GM21423 (cell line): ENCODE measurements around the gene NPR3.
"Not testable (repeated sequence)": the region's sequence is repeated elsewhere in the genome, so short reads cannot be mapped to it uniquely, and the experiment has no call there.

ENCODE experiments used
- ATAC-seq: cut with Tn5 transposase; IDR thresholded peaks from one replicate; pipeline ENCODE4 v1.9.1; 2021; ENCODE audit warnings: mild to moderate bottlenecking, moderate library complexity; ENCODE audit not compliant: unreplicated experiment

NPR3 gene

DNA sequence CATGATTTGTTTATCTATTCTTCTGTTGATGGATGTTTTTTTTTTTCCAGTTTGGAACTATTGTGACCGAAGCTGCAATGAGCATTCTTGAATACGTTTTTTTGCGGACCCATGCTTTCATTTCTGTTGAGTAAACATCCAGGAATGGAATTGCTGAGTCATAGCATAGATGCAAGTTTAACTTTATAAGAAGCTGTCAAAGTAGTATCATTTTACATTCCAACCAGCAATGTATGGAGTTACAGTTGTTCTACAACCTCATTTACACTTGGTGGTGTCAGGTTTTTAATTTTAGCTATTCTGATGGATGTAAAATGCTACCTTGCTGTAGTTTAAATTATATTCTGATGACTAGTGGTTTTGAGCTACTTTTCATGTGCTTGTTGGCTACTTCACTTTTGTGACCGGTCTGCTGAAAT lies 49.0 kb downstream of the NPR3 start:
- no peak for ATAC-seq

DNA sequence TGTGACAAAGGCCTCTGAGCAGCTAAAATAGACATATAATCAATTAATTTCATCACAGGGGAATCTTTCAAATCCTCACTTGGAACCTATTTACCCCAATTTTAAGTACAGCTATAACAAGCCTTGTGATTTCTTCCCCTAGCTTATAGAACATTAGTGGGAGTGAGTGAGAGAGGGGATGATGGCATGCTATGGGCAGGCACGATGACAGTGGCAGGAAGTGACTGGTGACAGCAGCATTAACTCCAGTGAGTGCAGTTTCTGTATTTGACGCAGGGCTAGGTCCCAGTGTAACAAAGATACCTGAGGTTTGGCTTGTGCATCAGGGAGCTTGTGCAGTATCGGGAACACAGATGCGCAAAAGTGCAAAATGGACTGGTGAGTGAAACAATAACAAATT lies 54.1 kb downstream of the NPR3 start:
- no peak for ATAC-seq

DNA sequence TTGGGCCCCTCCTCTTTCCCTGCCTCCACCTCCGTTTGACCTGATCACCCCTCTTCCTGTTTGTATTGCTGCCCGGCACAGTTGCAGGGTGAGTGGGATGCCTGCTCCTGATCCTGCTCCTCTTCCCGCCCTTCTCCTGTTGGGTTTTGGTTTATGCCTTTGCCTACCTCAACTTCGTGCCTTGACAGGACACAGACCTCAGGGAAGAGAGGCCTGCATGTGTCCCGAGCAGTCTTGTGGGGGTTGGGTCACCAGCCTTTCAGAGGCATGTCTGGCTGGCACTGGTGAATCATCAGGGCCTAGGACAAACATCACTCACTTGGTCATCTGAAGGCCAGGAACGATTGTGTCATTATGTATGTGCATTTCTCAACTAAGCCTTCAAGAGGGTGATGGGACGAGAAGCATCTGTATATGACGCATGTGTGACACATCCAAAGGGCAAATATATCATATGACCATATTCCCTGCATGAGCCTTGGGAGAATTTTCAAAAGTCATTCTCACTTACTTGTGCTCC lies 56.9 kb downstream of the NPR3 start:
- ATAC-seq: no peak

DNA sequence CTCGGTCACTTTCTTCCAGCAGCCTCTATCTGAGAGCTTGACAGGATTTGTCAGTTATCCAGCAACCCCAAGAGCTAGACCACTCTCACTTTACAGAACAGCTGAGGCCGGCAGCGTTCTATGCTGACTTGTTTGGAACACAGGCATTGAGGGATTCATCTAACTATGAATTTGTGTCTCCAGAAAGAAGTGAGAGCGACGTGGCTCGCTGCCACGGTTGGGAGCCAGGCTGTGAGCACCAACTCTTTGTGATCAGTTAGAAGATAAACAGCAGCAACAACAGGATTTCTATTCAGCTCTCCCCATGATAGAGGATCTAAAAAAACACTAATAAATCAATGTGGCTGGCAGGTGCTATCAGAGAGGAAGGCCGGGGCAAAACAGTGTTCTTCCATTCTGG lies 58.6 kb downstream of the NPR3 start:
- ATAC-seq: no peak

DNA sequence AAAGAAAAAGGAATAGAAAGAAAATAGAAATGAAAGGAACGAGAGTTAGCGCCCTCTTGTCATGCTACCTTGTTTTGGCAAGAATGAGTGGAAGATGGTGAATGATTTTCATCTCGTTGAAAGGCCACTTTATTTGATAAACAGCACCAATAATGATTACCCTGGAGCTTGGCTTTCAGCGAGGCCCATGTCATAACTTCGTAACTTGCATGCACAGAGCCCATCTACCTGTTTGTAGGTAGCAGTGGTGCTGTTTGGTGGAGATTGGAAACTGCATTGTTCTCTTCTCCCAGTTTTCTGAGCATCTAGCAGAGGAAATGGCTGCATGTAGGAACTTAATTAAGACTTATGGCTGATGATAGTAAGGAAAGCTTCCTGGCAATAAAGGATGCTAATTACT lies 59.3 kb downstream of the NPR3 start:
- no peak for ATAC-seq

DNA sequence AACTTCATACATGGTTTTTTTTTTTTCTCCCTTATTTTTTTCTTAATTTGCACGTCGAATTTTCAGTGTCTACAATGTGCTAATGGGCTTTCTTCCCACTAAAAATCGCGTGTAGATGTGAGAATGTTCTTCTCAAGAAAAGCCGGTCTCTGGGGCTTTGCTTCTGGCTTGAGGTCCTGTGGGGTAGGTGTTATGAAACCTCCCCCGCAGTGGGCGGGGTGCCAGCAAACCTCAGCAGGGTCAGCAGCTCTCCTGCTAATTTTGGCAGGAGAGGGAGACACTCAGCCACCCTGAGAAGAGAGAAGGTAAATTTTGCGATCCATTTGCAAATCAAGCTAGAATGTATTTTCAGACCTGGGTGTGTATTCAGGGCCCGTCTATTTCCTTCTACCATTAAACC lies 59.9 kb downstream of the NPR3 start:
- ATAC-seq: no peak

DNA sequence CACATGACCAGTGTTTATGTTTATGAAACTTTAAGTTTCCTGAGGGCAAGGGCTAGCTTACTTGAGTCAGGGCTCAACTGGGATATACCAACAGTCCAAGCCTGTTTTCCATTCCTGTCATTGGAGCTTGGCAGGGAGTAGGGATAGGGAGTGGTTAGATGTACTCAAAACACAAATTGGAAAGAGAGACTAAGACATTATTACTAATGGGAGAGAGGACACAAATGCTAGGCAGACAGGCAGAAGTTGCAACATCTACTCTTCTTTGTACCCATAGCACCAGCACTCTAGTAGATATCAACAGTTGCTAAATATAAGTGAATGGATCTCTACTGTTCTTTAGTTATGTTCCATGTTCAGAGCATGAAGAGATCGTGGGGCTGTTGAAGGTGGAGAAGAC lies 62.8 kb downstream of the NPR3 start:
- ATAC-seq: no peak

DNA sequence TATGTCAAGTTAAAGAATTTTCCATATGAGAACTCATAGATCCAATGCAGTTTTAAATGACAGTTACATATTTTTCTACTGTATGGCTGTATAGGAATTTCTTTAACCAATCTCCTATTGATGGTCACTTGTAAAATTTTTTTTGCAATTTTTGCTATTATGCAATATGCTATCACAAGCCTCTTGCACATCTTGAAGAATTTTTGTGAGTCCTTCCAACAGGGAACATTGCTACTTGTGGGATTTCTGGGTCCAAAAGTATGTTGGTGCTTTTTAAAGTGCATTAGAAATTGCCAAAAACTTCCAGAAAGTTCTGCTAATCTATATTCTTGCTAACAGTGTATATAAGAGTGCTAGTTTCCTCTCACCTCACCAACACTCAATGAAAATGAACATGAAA lies 65.1 kb downstream of the NPR3 start:
- no peak for ATAC-seq

DNA sequence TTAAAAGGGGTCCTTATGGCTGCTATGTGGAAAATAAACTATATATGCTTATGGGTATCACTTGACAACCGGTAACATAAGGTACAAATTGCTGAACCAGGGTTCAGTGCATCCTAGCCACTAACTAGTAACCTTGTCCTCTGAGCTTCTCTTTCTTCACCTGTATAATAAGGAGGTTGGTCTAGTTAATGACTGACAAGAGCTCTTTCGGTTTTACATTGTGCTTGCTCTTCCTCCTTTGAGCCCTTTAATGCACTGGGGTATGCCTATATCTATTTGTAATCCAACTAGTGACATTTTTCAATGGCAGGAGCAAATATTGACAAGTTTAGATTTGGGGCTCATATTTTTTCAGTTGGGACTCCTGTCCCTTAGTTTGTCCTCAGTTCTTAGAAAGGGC lies 66.1 kb downstream of the NPR3 start:
- peak; percentile 80 for ATAC-seq

DNA sequence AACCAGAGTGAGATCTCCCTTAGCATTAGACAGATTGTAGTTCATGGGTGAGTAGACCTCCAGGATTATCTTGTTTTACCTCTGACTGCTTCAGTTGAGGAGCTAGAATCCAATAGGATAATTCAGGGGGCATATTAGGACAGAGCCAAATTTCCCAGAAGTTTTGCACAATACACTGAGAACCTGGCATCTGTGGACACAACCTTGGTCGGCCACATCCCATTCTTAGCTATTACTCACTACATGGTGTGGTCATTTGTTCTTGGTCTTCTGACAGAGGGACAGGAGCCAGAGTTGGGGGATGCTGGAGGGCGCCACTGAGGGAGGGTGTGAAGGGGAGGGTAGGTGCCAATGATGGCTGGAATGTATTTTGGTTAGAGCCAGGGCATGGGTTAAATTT lies 66.6 kb downstream of the NPR3 start:
- ATAC-seq: no peak

DNA sequence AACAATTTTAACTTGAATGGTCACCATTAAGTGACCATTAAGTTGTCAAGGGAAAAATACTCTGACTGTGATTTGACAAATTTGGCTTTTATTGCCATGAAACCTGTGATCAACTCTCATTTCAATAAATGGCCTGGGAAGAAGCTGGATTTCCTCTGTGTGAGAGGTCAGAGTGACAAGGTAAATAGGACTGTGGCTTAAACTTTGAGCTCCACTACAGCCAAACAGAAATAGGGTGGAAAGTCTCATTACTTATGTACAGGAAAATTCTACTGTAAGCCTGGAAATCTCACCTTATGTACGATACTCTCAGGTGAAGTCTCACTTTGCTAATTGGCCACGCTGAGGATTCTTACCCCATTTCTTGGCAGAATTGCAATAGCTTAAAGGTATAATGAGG lies 67.3 kb downstream of the NPR3 start:
- ATAC-seq: no peak

DNA sequence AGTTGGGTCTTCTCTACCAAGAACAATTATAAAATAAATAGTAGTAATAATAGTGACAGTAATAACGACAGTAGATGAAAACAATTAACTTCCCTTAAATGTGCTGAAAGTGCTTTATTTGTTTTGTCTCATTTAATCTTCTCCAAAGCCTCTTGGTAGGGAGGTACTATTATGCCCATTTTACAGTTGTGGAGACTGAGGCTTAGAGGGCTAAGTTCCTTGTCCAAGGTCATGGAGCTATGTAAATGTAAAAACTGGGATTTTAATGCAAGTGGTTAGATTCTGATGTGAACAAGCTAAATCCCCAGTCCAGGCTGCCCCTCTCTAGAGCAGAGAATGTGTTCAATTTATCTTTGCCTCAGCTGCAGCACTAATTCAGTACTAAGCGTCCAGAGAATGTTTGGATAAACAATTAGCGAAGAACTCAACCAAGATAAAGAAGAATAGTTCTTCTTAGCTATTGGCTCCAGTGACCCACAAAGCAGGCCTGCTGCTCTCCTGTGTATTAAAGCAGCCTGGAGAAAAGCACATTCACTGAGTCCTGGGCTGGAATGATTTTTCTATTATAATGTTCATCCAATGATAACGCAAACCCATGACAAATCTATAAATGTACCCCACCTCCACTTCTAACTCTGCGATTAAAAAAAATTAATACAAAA lies 68.8 kb downstream of the NPR3 start:
- ATAC-seq: no peak

DNA sequence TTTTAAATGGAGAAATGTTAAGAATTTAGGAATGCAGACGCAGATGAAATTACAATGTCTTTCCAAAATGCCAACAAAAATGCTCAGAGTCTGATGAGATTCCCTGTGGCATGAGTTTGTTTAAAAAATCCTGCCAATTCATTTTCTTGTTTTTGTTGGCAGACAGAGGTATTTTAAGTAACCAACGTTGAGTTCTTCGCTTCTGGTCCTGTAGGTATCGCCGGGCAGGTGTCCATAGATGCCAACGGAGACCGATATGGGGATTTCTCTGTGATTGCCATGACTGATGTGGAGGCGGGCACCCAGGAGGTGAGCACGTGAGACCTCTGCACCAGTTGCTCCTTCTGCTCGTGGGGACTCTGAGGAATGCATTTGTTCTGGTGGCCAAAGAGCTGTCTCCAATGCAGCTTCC lies 69.4 kb downstream of the NPR3 start:
- ATAC-seq: no peak

DNA sequence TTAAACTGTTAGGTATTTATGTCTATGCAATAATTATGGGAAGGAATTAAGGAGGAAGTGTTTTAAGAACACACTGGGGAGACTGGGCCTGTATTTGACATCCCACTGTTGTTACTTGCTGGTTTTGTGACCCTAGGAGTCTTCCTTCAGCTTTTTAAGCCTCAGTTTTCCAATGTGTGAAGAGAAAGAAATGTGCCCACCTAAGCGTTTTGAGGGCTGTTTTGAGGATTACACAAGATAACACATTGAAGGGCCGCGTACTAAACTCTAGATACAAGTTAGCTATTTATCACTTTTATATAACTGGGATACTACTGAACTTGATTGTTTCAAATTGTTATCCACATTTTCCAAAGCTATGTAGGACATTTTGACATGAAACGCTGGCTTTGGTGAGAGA lies 72.5 kb downstream of the NPR3 start:
- ATAC-seq: no peak

DNA sequence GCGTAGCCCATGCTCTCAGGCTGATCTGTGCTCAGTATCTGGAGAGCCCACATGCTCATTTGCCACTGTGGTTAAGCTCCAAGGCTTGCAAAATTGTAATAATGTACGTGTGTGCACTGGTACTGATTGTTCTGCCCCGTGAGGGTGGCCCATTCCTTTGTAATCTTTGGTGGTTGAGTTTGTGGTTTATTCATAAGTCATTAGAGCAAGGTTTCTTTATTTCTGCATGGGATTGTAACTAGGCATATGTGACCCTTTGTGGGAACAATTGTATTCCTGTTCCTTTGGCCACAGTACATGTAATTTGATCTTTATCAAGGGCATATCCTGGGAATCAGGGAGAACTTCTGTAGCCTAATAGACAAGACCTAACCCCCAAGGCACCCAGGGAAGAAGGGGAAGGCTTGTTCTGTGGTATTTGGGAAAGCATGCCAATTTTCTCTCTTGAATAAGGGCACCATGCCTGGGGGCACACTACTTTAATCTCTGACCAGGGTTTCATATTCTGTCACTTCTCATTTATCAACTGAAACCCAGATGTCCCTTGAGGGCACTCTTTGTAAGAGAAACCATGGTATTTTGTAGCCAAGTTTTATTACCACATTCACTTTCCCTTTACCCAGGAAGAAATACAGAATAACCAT lies 74.6 kb downstream of the NPR3 start:
- no peak for ATAC-seq

DNA sequence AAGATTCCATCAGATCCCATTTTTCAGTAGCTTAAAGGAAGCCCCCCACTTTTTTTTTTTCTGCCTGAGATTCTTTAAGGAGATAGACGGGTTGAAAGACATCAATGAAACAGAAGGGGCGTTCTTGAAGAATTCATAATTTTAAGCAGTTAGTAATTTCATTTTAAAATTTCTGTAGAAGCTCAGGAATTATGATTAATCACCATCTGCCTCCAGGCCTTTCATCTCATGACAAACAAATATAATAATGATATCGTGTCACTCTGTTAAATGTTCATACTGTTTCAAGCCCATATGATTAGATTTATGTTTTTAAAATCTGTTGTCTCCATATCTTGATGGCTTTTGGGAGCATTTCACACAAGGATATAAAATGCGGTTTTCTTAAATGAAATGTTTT lies 75.2 kb downstream of the NPR3 start:
- ATAC-seq: no peak

DNA sequence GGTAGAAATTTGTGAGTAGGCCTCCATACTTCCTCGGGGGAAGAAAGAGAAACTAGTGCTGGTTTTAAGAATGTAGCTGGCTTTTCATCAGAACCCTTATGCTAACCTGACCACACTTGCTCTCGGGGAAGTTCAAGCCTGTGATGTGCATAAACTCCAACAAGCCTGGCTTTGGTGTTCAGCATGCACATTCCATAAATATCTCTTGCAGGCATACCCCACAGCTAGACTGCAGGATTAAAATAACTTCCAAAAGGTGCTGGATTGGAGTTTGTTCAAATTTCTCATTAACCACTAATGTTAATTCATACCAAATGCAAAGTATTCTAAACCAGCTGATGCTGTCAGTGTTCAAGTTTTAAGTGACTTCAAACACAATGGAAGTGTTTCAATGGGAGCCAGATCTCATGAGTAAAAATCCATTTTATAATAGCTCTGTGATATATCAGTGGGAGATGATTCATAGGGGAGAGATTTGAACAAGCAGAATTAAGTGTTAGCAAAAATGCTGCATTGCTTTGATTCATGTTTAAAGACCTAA lies 79.4 kb downstream of the NPR3 start:
- no peak for ATAC-seq

DNA sequence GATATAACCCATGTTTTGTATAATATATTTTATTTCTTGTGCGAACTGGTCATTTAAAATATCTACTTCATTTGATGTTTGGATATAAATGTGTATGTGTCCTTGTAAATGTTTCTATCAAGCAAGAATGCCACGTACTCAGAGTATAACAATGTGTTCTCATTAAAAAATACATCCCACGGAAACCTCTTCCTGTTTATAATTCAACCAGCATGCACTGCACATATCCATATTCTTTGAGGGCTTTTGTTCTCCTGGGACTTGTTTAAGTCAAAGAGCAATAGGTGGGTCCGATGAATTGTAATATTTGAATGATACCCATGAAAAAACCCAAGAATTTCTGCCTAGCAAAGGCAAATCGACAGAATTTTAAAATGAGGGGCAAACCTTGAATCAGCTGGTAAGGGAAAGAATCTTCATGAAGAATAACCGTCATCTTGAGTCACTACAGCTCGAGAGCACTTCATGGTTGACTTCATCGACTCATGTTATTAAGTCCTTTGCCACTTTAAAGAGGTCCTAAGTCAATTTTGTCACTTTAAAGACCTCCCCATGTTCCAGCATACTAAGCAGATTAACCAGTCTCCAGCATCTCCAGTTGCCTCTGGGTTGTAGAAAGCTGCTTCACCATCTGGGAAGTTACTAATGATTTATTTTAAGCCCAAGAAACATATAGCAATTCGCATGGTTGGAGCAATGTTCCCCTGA lies 80.6 kb downstream of the NPR3 start:
- no peak for ATAC-seq

DNA sequence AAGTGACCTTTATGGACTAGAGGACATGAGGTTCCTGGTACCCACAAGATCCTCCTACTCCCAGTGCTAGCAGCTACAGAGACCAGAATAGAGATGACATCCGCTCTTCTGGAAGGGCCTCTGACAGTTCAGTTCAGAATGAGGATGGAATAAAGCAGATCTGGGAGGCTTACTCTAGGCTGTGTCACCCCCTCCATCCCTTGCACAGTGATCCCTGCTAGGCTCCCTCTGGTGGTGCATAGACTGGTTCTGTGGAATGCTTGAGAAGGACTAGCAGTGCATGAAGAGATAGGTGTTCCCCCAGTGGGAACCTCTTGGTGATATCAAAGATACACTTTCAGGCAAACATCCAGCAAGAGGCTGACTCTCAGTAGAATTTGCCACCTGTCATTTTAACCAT lies 83.0 kb downstream of the NPR3 start:
- ATAC-seq: no peak

DNA sequence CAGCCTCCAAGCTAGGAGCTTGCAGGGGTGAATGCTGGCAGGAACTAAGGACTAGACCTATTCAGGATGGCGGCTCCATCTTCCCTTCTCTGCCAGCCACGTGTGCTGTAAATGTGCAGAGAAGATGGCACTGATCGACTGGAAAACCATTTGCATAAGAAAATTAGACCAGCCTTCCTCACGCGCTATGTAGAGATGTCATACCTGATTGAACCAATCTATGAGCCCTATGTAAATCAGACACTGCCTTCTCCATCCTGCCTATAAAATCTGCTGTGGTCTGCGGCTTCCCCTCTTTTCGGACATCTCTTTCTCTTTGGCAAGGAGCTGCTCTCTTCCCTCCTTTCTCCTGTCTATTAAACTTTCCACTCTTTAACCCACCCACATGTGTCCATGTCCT lies 91.6 kb downstream of the NPR3 start:
- ATAC-seq: no peak

DNA sequence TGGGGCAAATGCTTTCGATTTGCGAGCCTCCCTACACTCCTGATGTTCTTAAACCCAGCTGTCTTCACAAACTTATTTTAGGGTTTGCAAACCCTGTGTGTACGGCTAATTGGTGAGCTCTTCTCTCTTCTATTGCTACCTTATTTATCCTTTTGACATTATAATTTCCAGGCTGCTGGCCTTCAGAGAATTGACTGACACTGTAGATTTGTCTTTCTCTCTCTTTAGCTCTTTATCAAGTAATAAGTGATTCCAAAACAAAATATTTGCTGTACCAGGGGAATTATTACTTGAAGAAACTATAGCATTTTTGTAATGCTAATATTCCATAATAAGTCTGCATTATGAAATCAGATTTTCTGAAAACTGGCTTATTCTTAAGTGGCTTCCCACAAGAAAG lies 92.5 kb downstream of the NPR3 start:
- no peak for ATAC-seq

DNA sequence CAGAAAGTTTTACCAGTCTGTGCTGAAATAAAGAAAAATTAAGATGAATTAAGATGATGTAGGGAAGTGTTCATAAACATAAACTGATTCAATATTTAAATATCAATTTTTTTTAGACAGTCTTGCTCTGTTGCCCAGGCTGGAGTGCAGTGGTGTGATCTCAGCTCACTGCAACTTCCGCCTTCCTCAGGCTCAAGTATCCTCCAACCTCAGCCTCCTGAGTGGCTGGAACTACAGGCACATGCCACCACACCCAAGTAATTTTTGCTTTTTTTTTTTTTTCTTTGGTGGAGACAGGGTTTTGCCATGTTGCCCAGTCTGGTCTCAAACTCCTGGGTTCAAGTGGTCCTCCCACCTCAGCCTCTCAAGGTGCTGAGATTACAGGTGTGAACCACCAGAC lies 94.3 kb downstream of the NPR3 start:
- ATAC-seq: not testable (repeated sequence)
